Left lung (tissue), 10 donors: ENCODE measurements around the gene MAP6. TPM values are rescaled to one million over a fixed set of nuclear protein-coding genes. Genes with fewer than 3 reads are reported as not detected.

Experiments used
- ATAC-seq: fragments of 200-7000 bp; cut with Tn5 transposase; one replicate; pipeline ENCODE4 v1.9.1; 2020; ENCODE audit warnings: moderate library complexity
- DNase-seq, 4 donors: peaks; one replicate each; pipeline ENCODE4 v3.0.0-alpha.2; 2013 to 2020
- H3K27ac ChIP-seq, 2 donors: fragments of 200-600 bp; sonication (generic) in 1 of 2; one replicate each; pipeline versions ENCODE4 v1.5.0 to v1.8.0; 2020 to 2021
- H3K27me3 ChIP-seq, 2 donors: fragments of 200-600 bp; sonication (generic) in 1 of 2; one replicate each; pipeline versions ENCODE4 v1.5.0 to v1.8.0; 2020 to 2021
- H3K36me3 ChIP-seq, 2 donors: fragments of 200-600 bp; sonication (generic) in 1 of 2; one replicate each; pipeline versions ENCODE4 v1.5.0 to v1.8.0; 2020 to 2021
- H3K4me1 ChIP-seq, 2 donors: fragments of 200-600 bp; one replicate each; pipeline ENCODE4 v1.8.0; 2021
- H3K4me3 ChIP-seq, 2 donors: fragments of 200-600 bp; sonication (generic) in 1 of 2; one replicate each; pipeline versions ENCODE4 v1.5.0 to v1.8.0; 2020 to 2021; ENCODE audit warnings: mild to moderate bottlenecking in 1 of 2
- H3K9me3 ChIP-seq, 2 donors: fragments of 200-600 bp; sonication (generic) in 1 of 2; one replicate each; pipeline versions ENCODE4 v1.5.0 to v1.8.0; 2020 to 2021
- intact Hi-C, 2 donors: fragments of 100-400 bp; cut with DNase I; formaldehyde crosslinking; loops; one replicate each; pipeline versions ENCODE4 v1.11.2 to v1.14.2; 2022
- polyA plus RNA-seq, 6 donors: library from polyadenylated mRNA; unstranded; fragments of 120-200 nt; gene quantifications; one replicate each; pipeline ENCODE4 v1.2.1, GENCODE V29; 2013; ENCODE audit not compliant: insufficient read length in 6 of 6
- total RNA-seq, 2 donors: library from RNA; stranded (reverse); fragmentation: NEBNext Ultra II Directional; extraction: Animal tissue kit (Norgen Biotek cat#: 25700); gene quantifications; one replicate each; pipeline ENCODE4 v1.2.1, GENCODE V29; 2021
- TF ChIP-seq, protein P1 (sequence below), 2 donors: fragments of 200-600 bp; sonication (generic) in 1 of 2; IDR thresholded peaks; one replicate each; pipeline versions ENCODE4 v1.5.0 to v1.8.0; 2021; ENCODE audit warnings: antibody characterized with exemption in 2 of 2
- donor health status: DM: no; HTN: yes; CAD: no.
- donor health status: DM: no; HTN: no; CAD: no.

MAP6 gene
- total and polyA plus RNA-seq, 8 donors: 5.9 to 9.8 (median 7.8) TPM

DNA sequence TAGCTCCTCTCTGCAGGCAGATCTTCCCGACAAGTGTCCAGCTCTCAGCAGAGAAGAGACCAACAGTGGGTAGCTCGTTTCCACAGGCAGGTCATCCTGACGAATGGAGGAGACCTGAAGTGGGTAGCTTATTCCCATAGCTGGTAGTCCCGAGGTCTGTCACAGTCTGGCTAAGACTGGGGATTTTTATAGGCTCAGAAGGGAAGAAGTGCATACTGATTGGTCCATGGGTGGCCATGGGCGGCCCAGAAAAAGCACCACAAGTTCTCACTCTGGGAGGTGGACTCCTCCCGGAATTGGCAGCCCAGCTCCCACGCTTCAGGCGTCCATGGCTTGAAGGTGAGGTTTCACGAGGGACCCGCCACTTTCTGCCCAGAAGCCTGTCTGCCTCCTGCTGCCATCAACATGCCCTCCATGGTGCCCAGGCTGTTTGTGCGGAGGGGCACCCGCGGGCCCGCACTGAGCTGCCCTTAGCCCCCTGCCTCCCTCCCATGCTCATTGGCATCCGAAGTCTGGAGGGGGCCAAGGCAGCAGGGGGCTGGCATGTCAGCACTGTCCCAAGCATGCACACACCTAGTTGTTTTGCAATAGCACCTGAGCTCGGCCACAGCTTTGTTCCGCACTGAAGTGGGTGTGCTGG is 9.9 kb upstream of the MAP6 start:
- TF ChIP-seq, protein P1, sequence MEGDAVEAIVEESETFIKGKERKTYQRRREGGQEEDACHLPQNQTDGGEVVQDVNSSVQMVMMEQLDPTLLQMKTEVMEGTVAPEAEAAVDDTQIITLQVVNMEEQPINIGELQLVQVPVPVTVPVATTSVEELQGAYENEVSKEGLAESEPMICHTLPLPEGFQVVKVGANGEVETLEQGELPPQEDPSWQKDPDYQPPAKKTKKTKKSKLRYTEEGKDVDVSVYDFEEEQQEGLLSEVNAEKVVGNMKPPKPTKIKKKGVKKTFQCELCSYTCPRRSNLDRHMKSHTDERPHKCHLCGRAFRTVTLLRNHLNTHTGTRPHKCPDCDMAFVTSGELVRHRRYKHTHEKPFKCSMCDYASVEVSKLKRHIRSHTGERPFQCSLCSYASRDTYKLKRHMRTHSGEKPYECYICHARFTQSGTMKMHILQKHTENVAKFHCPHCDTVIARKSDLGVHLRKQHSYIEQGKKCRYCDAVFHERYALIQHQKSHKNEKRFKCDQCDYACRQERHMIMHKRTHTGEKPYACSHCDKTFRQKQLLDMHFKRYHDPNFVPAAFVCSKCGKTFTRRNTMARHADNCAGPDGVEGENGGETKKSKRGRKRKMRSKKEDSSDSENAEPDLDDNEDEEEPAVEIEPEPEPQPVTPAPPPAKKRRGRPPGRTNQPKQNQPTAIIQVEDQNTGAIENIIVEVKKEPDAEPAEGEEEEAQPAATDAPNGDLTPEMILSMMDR (IDR thresholded peaks at IDR 0.05): no peak
- Histone ChIP-seq H3K4me3 (no peak overlapping the region), H3K4me1 (no peaks in the 10 kb centered on the region), H3K27ac (no peak overlapping the region), H3K9me3 (no peaks in the 10 kb centered on the region), H3K27me3 (peaks cover 4 to 21% of the 10 kb centered on the region in 2 donors), H3K36me3 (no peaks in the 10 kb centered on the region)
- ATAC-seq (no peak), DNase-seq (no peak)
- intact Hi-C loops: no loop called here

DNA sequence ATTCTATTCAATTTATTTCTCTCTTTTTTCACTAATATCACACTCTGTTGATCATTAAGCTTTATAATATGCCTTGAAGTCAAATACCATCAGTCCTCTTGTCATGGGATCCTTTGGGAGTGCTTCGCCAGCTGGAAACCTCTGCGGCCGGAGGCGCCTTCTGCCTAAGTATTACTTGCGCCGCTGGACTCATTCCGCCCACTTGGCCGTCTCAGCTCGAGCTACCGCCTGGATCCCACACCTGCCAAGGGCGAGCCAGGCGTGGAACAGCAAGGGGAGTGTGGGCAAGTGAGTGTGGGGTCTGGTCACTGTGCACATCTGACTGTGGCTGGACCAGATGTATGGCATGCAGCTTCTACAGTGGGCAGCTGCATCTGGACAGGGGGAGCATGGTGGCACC is 9.1 kb upstream of the MAP6 start:
- ATAC-seq: no peak
- no peaks in the 10 kb centered on the region for H3K4me1 ChIP-seq
- H3K9me3 ChIP-seq: no peaks in the 10 kb centered on the region
- no peak overlapping the region for H3K4me3 ChIP-seq
- TF ChIP-seq, protein P1 (IDR thresholded peaks at IDR 0.05): no peak
- peaks cover 4 to 21% of the 10 kb centered on the region in 2 donors for H3K27me3 ChIP-seq
- no peak for DNase-seq
- no peak overlapping the region for H3K27ac ChIP-seq
- intact Hi-C loops: no loop called here
- H3K36me3 ChIP-seq: no peaks in the 10 kb centered on the region

DNA sequence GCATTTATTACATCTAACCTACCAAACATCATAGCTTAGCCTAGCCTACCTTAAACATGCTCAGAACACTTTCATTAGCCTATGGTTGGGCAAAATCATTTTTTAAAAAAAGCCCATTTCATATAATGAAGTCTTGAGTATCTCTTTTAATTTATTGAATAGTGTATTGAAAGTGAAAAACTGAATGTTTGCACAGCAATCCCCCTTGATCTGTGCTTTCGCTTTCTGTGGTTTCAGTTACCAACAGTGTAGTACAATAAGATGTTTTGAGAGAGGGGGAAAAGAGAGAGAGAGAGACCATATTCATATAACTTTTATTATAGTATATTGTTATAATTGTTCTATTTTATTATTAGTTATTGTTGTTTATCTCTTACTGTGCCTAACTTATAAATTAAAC is 8.4 kb upstream of the MAP6 start:
- H3K36me3 ChIP-seq: no peaks in the 10 kb centered on the region
- peaks cover 4 to 21% of the 10 kb centered on the region in 2 donors for H3K27me3 ChIP-seq
- H3K4me3 ChIP-seq: no peak overlapping the region
- H3K27ac ChIP-seq: no peak overlapping the region
- intact Hi-C loops: no loop called here
- ATAC-seq (no peak), DNase-seq (no peak)
- H3K9me3 ChIP-seq: no peaks in the 10 kb centered on the region
- no peaks in the 10 kb centered on the region for H3K4me1 ChIP-seq
- TF ChIP-seq, protein P1 (IDR thresholded peaks at IDR 0.05): no peak

DNA sequence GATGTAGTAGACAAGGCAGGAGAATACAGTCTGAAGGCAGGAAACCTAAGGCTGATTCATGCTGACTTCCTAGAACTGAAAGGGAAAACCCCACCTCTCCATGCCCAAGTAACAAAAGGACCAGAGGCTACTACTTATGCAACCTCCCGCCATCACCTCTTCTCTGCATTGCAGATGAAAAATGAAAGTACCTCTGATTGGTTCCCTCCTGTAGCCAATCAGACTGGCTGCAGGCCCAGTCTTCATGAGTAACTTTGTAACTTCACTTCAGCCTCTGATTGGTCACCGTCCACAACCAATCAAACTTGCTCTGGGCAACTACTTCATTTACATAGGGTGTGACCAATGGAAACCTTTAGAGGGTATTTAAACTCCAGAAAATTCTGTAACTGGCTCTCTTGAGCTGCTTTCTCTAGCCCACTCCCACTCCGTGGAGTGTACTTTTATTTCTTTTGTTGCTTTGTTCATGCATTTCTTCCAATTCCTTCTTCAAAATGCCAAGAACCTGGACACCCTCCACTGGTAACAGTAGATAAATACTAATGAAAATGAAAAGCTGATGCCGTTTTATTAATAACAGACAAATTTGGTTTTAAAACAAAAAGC is 5.2 kb upstream of the MAP6 start:
- intact Hi-C loops: no loop called here
- no peak overlapping the region for H3K27ac ChIP-seq
- no peaks in the 10 kb centered on the region for H3K9me3 ChIP-seq
- no peak overlapping the region for H3K4me3 ChIP-seq
- ATAC-seq: no peak
- DNase-seq: no peak
- peaks cover 0 to under 1% of the 10 kb centered on the region in 2 donors for H3K4me1 ChIP-seq
- H3K36me3 ChIP-seq: no peaks in the 10 kb centered on the region
- TF ChIP-seq, protein P1 (IDR thresholded peaks at IDR 0.05): no peak
- H3K27me3 ChIP-seq: peaks cover 20 to 45% of the 10 kb centered on the region in 2 donors

DNA sequence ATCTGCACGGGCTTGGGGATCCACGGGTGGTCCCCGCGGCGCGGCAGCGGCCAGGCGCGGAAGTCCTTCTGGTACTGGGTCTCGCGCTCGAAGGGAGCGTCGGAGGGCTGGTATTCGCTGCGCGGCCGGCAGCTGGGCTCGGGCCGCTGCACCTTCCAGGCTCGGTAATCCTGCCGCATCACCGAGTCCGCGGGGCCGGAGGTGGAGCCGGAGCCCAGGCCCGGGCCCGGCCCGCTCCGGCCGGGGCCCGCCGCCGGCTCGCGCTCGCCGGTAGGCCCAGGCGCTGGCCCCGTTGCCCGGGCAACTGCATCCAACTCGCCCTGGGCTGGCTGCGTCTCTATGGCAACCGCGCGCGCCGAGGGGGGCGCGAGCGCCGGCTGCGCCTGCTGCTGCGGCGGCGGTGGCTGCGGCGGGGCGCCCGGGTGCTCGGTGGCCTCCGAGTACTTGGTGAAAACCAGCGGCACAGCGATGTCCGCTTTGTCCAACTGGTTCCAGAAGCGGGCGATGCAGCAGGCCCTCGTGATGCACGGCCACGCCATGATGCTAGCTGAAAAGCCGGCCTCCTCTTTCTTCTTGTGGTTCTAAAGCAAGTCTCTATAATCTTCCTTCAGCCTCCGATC is 897 bp downstream of the MAP6 start:
- ATAC-seq (peak; percentile 70), DNase-seq (peak in 3 of 4 donors; percentile 37 to 82 (median 61))
- Histone ChIP-seq H3K27ac (no peak overlapping the region), H3K4me3 (peak overlapping the region; percentile 40 to 44), H3K4me1 (peaks cover 10 to 26% of the 10 kb centered on the region in 2 donors), H3K9me3 (no peaks in the 10 kb centered on the region), H3K27me3 (peaks cover 31 to 93% of the 10 kb centered on the region in 2 donors), H3K36me3 (no peaks in the 10 kb centered on the region)
- intact Hi-C loops: no loop called here
- TF ChIP-seq, protein P1 (IDR thresholded peaks at IDR 0.05): no peak
